Activated CD4-positive, CD25-positive, alpha-beta regulatory T cell treated with anti-CD3 and anti-CD28 coated beads, Interleukin-2, amount 50 U/mL, for 24 hours (primary cell): Measurements from ENCODE around the gene SEMA7A.
A peak's percentile ranks its signal among the peaks of the same experiment; 100 is the strongest.
"Not testable (repeated sequence)": the region's sequence is repeated elsewhere in the genome, so short reads cannot be mapped to it uniquely, and the experiment has no call there.

ENCODE experiments used
- ATAC-seq, 2 donors: fragments of 150-1000 bp; cut with Tn5 transposase; one replicate each; pipeline ENCODE4 v1.10.0; 2021; ENCODE audit warnings: mild to moderate bottlenecking in 1 of 2, moderate library complexity in 1 of 2

Gene SEMA7A, protein sequence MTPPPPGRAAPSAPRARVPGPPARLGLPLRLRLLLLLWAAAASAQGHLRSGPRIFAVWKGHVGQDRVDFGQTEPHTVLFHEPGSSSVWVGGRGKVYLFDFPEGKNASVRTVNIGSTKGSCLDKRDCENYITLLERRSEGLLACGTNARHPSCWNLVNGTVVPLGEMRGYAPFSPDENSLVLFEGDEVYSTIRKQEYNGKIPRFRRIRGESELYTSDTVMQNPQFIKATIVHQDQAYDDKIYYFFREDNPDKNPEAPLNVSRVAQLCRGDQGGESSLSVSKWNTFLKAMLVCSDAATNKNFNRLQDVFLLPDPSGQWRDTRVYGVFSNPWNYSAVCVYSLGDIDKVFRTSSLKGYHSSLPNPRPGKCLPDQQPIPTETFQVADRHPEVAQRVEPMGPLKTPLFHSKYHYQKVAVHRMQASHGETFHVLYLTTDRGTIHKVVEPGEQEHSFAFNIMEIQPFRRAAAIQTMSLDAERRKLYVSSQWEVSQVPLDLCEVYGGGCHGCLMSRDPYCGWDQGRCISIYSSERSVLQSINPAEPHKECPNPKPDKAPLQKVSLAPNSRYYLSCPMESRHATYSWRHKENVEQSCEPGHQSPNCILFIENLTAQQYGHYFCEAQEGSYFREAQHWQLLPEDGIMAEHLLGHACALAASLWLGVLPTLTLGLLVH

DNA sequence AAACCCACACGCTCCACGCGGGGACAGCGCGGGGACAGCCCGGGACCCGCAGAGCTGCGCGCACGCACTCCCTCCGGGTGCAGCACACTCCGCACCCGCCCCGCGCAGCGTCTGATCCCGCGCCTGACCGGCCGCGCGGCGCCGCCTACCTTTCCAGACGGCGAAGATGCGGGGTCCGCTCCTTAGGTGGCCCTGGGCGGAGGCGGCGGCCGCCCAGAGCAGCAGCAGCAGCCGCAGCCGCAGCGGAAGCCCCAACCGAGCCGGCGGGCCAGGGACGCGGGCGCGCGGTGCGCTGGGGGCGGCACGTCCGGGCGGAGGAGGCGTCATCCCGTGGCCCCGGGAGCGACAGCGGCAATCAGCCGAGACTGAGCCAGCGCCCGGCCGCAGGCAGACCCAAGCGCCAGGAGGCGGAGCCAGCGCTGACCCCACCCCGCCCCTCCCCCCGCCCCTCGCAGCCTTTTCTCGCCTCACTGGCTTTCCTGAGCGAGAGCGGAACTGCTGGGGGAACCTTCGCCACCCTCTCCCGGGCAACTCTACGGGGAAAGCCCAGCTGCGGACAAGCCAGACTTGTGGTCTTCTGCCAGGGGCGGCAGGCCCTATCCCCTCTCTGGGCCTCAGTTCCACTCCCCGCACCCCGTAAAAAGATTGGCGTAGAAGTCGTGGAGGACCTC is at the start of gene SEMA7A:
SEMA7A (minus strand) TSS at position 367 of the 671 bp plus-strand sequence; CDS start at position 327, 40 bp downstream.
- ATAC-seq, result peak; percentile 86 to 90

GRCh38 chr15:74482661-74483060 is 48.9 kb upstream of the SEMA7A start:
- no peak for ATAC-seq

DNA sequence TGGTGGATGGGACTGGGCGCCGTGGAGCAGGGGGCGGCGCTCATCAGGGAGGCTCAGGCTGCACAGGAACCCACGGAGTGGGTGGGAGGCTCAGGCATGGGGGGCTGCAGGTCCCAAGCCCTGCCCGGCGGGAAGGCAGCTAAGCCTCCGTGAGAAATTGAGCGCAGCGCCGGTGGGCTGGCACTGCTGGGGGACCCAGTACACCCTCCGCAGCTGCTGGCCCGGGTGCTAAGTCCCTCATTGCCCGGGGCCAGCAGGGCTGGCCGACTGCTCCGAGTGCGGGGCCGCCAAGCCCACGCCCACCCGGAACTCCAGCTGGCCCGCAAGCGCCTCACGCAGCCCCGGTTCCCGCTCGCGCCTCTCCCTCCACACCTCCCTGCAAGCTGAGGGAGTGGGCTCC is 46.6 kb upstream of the SEMA7A start:
- not testable (repeated sequence) for ATAC-seq

GRCh38 chr15:74471621-74472020 is 37.9 kb upstream of the SEMA7A start:
- not testable (repeated sequence) for ATAC-seq

- ATAC-seq, result no peak
These were observed 37.1 kb upstream of the SEMA7A start for GRCh38 chr15:74470631-74471395.

DNA sequence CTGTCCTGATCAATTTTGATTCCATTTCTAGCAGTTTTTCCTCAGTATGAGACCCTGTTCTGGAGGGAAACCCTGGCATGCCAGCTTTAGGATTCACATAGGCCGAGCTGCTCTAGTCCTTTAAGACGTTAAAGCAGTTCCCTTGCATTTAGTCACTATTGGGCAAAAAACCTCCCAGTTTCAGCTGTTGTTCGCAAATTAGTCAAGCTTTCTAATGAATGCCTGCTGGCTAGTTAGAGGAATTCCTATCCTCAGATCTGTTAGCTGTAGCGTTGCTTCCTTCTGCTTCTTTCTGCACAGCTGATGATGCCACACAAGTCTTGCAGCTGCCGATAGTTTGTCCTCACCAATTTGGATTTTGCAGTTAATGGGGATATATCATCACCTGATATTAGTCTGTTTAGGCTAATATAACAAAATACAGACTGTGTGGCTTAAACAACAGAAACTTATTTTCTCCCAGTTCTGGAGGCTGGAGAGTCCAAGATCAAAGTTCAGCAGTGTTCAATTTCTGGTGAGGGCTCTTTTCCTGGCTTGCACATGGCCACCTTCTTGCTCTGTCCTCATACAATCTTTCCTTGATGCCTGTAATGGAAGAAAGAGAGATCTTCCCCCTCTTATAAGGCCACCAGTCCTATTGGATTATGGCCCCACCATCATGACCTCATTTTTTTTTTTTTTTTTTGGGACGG is 34.7 kb upstream of the SEMA7A start:
- ATAC-seq, result no peak

DNA sequence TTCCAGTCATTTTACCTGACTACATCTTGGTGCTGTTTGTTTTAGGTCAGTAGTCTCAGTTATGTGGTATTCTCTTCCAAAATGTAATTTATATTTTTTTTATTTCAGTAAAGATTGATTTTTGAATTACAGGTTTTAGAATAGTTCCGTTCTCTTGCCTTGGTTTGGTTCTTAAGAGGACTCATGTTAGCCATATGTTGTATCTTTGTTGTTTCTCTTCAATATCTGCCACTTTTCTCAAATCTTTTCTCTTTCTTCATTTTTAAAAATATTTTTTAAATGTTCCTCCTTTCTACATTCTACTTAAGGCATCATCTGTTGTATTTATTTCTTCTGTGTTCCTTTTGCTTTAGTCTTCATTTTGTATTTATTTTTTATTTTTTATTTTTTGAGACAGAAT is 32.8 kb upstream of the SEMA7A start:
- ATAC-seq, result no peak

DNA sequence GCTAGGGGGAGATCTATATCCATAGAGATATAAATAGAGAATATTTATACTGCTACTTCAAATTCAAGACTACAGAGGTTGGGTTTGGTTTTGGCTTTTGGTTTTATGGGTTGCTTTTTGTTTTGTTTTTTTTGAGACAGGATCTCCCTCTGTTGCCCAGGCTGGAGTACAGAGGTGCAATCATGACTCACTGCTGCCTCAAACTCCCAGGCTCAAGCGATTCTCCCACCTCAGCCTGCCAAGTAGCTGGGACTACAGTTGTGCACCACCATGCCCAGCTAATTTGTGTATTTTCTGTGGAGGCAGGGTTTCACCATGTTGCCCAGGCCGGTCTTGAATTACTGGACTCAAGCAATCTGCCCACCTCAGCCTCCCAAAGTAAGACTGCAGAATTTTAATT is 31.1 kb upstream of the SEMA7A start:
- ATAC-seq, result no peak

DNA sequence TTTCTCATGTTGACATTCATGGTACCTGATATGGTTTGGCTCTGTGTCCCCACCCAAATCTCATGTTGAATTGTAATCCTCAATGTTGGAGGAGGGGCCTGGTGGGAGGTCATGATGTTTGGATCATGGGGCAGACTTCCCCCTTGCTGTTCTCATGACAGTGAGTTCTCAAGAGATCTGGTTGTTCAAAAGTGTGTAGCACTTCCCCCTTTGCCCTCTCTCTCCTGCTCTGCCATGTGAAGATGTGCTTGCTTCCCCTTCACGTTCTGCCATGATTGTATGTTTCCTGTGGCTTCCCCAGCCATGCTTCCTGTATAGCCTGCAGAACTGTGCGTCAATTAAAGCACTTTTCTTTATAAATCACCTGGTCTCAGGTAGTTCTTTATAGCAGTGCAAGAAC is 30.5 kb upstream of the SEMA7A start:
- ATAC-seq, result no peak

DNA sequence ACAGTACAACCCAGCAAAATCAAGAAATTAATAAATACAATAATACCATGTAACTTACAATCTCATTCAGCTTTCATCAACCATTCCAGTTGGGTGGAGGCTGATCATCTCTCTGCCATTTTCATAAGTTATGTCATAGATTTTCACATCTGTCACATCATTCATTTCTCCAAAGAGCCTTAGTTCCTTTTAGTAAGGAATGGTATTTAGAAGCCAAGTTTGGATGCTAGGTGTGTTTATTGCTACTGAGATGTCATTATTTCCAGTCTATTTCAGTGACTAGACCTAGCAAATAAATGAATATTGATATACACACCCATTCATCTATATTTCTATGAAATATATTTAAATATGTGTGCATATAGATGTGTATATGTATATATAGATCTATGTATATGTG is 29.9 kb upstream of the SEMA7A start:
- ATAC-seq, result no peak

- ATAC-seq, result no peak
These were observed 28.2 kb upstream of the SEMA7A start for GRCh38 chr15:74461847-74462511.

DNA sequence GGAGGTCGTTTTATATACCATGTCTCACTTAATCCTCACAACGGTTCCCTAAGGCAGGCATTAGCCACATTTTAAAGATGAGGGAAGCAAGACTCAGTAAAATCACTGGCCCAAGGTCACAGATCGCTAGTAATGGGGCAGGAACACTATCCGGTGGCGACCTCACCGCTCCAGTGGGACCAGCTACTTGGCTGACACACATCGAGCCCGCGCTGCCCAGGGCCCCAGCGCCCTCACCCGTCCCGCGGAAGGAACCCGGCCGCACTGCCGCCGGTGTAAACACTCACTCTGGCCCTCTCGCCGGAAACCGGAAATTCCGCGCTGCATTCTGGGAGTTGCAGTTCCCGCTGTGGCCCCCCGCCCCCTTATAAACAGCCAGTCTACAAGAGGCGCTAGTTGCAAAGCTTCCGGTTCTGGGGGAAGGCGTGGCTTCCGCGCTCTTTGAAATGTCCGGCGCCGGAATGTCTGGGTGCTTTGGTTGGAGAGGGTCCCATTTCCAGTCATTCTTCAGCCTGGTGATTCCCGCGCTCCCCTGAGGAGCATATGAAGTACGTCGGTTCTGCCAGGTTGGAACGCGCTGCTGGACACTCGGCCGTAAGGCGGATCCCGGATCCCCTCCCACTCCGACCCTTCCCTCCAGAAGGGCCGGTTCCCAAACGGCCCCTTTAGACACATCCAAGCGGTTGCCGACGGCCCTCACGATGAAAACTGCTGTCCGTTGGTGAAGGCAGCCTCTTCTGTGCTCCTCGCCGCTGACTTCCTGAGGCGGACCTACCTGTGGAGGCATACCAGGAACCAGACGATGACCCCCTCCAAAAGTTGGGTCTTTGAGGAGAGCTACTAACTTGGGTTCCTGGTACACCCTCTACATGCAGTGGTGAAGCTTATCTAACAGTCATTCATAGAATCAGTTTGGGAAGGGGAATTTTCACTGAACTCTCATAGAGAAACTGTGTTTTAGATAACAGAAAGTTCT is 27.4 kb upstream of the SEMA7A start, which contains the start of gene UBL7:
UBL7 (minus strand) TSS at position 290 of the 976 bp plus-strand sequence. CDS start 2,293 bp downstream, outside the sequence.
- ATAC-seq, result peak; percentile 98

GRCh38 chr15:74460298-74460697 is 26.5 kb upstream of the SEMA7A start:
- no peak for ATAC-seq

- ATAC-seq, result not testable (repeated sequence)
These were observed 26.0 kb upstream of the SEMA7A start for GRCh38 chr15:74459798-74460197.

DNA sequence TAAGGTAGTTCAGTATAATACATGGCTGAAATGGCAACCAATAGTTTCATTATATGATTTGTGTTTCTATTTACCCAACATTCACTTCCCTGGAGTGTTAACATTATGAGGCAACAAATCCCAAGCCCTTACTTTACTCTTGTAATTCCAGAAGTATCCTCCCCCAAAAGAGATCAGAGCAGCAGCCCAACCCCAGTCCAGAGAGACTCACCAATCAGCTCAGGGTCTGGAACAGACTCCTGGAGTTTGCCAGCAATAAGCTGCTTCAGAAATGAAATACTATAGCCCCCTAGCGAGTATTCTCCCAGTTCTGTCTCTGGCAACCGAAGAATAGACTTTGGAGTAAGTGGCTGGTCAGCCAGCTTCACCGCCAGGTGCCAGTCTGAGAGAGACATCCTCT is 24.7 kb upstream of the SEMA7A start:
- no peak for ATAC-seq

- not testable (repeated sequence) for ATAC-seq
These were observed 23.3 kb upstream of the SEMA7A start for GRCh38 chr15:74457036-74457435.

- no peak for ATAC-seq
These were observed 21.2 kb upstream of the SEMA7A start for GRCh38 chr15:74454764-74455500.

- peak in 1 of 2 donors; percentile 48 for ATAC-seq
These were observed 20.4 kb upstream of the SEMA7A start for GRCh38 chr15:74453925-74454763.
